Activated naive CD4-positive, alpha-beta T cell treated with anti-CD3 and anti-CD28 coated beads, Interleukin-2, amount 50 U/mL, for 24 hours (primary cell): ENCODE data around the gene GAL3ST2.
"Not testable (repeated sequence)": the region's sequence is repeated elsewhere in the genome, so short reads cannot be mapped to it uniquely, and the experiment has no call there.

ENCODE experiments used
- H3K27ac Mint-ChIP-seq: one replicate; pipeline ENCODE4 v1.8.0; 2021; ENCODE audit warnings: mild to moderate bottlenecking, mixed read lengths
- H3K27me3 Mint-ChIP-seq: one replicate; pipeline ENCODE4 v1.8.0; 2021; ENCODE audit warnings: mixed read lengths
- H3K36me3 Mint-ChIP-seq: one replicate; pipeline ENCODE4 v1.8.0; 2021; ENCODE audit warnings: mixed read lengths
- H3K4me1 Mint-ChIP-seq: one replicate; pipeline ENCODE4 v1.8.0; 2021; ENCODE audit warnings: mixed read lengths
- H3K4me3 Mint-ChIP-seq: one replicate; pipeline ENCODE4 v1.8.0; 2021; ENCODE audit warnings: mild to moderate bottlenecking, mixed read lengths
- H3K9me3 Mint-ChIP-seq: one replicate; pipeline ENCODE4 v1.8.0; 2021; ENCODE audit warnings: mixed read lengths

The GAL3ST2 gene

DNA sequence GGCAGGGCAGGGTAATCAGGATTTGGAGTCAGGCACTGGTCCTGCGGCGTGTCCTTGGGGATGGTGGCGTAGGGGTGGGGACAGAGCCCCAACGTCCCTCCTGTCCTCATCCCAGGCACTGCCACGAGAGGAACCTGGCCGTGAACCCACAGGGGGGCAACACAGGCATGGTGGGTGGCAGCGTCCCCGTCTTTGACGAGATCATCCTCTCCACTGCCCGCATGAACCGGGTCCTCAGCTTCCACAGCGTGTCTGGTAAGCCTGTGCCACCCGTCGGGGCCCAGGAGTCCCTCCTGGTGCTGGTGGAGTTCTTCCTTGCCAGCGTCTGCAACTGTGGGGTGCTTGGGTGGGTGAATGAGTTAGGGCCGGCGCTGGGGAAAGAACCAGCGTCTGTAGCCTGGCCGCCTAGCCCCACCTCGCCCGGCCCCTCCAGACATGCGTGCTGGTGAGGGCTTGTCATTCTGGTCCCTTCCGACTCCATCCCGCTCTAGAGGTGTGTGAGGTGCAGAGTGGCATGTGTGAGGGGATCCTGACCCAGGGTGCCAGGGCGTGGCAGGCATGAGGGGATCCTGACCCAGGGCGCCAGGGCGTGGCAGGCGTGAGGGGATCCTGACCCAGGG is 34.2 kb upstream of the GAL3ST2 start:
- H3K9me3 Mint-ChIP-seq: no peaks in the 10 kb centered on the region
- no peaks in the 10 kb centered on the region for H3K27me3 Mint-ChIP-seq
- H3K36me3 Mint-ChIP-seq: peaks cover 12% of the 10 kb centered on the region
- no peak overlapping the region for H3K27ac Mint-ChIP-seq
- H3K4me1 Mint-ChIP-seq: peaks cover 33% of the 10 kb centered on the region
- no peak overlapping the region for H3K4me3 Mint-ChIP-seq

DNA sequence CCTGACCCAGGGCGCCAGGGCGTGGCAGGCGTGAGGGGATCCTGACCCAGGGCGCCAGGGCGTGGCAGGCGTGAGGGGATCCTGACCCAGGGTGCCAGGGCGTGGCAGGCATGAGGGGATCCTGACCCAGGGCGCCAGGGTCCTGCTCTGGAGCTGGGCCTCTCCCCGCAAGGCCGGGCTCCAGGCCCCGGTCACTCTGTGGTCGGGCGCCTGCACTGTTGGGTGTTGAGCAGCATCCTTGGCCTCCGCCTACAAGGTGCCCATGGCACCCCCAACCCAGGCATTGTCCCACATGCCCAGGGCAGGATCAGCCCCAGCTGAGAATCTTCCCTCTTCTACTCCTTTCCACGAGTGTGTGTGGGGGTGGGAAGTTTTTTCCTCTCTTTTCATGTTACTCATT is 33.6 kb upstream of the GAL3ST2 start:
- not testable (repeated sequence) for H3K27ac Mint-ChIP-seq, H3K4me3 Mint-ChIP-seq, H3K9me3 Mint-ChIP-seq, H3K27me3 Mint-ChIP-seq
- peaks cover 12% of the 10 kb centered on the region for H3K36me3 Mint-ChIP-seq
- peaks cover 28% of the 10 kb centered on the region for H3K4me1 Mint-ChIP-seq

DNA sequence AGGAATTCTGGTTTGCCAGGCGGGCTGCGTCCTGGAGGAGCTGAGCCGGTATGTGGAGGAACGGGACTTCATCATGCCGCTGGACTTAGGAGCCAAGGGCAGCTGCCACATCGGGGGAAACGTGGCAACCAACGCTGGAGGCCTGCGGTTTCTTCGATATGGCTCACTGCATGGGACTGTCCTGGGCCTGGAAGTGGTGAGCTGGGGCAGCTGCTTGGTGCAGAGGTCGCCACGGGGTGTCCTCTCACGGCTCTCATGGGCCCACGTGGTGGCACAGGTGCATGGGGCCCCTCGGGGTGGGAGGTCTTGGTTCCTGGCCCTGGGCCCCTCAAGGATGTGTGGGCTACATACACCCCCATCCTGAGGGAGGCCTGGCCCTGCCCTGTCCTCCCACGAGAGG is 33.0 kb upstream of the GAL3ST2 start:
- H3K9me3 Mint-ChIP-seq: no peaks in the 10 kb centered on the region
- peaks cover 26% of the 10 kb centered on the region for H3K4me1 Mint-ChIP-seq
- H3K4me3 Mint-ChIP-seq: no peak overlapping the region
- H3K27me3 Mint-ChIP-seq: no peaks in the 10 kb centered on the region
- no peak overlapping the region for H3K27ac Mint-ChIP-seq
- peaks cover 12% of the 10 kb centered on the region for H3K36me3 Mint-ChIP-seq

DNA sequence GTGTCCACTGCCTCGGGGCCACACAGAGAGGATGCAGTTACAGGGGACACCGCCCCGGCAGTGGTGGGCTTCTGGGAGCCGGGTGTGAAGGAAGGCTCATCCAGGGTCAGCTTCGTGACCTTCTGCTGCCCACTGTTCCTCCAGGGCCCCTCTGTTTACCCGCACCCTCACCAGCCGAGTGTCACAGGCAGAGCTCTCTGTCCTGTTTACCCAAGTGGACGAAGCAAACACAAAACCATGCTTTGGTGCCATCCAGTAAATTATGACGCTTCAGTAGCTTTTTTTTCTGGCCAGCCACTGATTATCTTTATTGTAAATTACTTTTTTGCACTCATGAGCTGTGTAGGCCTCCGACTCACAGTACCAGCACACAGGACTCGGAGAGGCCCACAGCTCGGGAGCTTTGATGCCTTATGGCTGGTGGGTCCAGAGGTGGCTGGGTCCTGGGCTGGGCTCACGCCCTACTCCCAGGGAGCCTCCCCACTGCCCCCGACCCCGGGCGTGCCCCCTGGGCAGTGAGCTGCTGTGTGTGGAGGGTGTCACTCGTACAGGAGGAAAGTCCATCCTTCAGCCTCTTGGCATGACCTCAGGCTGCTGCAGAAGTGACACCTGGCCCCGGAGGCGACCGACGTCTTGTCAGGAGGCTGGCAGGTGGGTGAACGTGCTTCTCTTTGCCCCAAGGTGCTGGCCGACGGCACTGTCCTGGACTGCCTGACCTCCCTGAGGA is 32.4 kb upstream of the GAL3ST2 start:
- no peak overlapping the region for H3K4me3 Mint-ChIP-seq
- H3K27me3 Mint-ChIP-seq: no peaks in the 10 kb centered on the region
- H3K36me3 Mint-ChIP-seq: peaks cover 12% of the 10 kb centered on the region
- H3K9me3 Mint-ChIP-seq: no peaks in the 10 kb centered on the region
- peaks cover 21% of the 10 kb centered on the region for H3K4me1 Mint-ChIP-seq
- no peak overlapping the region for H3K27ac Mint-ChIP-seq

DNA sequence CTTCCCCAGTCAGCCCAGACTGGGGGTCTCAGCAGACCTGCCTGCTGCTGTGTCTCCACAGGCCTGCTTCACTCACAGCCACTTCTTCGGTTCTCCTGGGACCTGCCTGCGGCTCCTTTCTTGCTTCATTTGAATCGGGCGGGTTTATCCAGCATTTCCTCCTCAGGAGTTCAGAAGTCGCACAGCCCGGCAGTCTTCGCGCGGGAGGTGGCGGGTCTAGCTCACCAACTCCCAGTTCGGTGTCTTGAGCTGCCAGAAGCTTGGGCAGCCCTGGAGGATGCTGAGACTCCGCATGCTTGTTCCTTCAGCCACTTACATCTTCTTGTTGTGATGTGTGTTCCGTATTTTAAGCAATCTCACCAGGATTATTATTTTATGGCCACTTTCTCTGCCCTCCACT is 31.3 kb upstream of the GAL3ST2 start:
- H3K36me3 Mint-ChIP-seq: peaks cover 15% of the 10 kb centered on the region
- no peak overlapping the region for H3K4me3 Mint-ChIP-seq
- H3K4me1 Mint-ChIP-seq: peaks cover 10% of the 10 kb centered on the region
- H3K27me3 Mint-ChIP-seq: no peaks in the 10 kb centered on the region
- no peak overlapping the region for H3K27ac Mint-ChIP-seq
- no peaks in the 10 kb centered on the region for H3K9me3 Mint-ChIP-seq

DNA sequence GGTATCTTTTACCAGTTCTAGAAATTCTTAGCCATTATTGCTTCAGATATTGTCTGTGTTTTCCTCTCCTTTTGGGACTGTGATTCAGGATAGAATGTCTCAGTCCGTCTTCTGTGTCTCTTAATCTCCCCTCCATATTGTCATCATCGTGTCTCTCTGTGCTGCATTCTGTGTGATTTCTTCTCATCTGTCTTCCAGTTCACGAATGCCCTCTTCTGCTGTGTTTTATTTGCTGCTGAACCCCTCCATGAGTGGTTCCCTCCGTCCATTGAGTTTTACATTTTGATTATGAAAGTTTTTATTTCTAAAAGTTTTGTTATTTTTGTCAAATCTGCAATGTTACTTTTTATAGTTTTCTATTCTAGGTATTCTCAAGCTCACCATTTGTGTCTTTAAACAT is 30.5 kb upstream of the GAL3ST2 start:
- Mint-ChIP-seq H3K27ac (no peak overlapping the region), H3K9me3 (no peaks in the 10 kb centered on the region), H3K4me1 (peaks cover 3% of the 10 kb centered on the region), H3K36me3 (peaks cover 15% of the 10 kb centered on the region), H3K27me3 (no peaks in the 10 kb centered on the region), H3K4me3 (no peak overlapping the region)

DNA sequence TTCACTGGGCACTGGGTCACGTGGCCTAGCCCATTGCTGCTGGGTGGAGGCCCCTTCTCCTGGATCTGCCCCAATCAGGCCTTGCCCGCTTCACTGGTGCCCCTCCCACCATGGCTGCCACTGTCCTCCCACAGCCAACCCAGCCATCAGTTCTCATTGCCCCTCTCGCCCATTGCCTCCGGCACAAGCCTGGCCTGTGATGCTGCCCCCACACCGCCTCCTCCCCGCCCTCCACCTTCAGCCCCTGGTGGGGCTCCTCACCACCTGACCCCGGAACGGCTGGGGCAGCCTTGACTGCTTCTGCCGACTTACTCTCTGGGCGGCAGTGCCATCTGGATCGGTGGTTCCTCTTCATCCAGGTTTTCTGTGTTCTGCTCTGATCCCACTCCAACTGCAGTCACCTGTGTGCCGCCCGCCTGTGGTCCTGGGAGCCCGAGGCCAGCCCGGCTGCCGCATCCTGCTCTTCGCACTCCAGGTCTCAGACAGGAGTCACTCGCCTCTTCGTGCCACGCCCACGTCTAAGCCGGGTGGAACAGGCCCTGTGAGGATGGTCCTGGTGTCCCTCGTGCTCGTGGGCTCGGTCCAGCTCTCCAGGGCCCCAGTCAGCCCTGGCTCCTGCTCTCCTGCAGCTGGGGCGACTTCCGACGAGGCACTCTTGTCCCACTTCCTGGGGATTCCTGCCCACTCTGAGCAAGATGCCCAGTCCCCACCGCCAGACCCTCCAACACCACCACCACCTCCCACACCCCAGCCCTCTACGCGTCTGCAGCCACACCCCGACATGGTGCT is 28.0 kb upstream of the GAL3ST2 start:
- Mint-ChIP-seq H3K36me3 (peaks cover 15% of the 10 kb centered on the region), H3K27ac (no peak overlapping the region), H3K27me3 (no peaks in the 10 kb centered on the region), H3K4me3 (no peak overlapping the region), H3K4me1 (no peaks in the 10 kb centered on the region), H3K9me3 (no peaks in the 10 kb centered on the region)

DNA sequence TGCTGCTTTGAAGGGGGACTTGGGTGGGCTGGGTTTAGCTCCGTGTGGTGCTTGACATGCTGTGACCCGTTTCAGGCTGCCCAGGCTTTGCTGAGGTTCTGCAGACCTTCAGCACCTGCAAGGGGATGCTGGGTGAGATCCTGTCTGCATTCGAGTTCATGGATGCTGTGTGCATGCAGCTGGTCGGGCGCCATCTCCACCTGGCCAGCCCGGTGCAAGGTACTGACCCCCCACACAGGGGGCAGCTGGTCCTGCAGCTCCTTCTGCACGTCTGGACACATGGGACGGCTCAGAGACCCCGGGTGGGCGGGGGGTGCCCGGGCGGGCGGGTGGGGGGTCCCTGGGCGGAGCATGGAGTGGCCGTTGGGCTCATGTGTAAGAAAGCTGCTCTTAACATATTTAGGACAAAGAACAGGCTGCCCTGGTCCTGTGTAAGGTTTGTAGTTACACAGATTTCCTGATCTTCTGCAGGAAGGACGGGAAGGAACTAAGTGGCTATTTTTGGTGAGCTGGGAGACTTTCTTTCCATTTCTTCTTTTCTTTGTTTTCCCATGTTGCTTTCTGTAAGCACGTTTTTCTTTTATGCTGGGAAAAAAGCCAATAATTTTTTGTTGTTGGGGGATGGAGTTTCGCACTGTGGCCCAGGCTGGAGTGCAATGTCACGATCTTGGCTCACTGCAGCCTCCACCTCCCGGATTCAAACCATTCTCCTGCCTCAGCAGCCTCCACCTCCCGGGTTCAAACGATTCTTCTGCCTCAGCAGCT is 26.4 kb upstream of the GAL3ST2 start:
- H3K36me3 Mint-ChIP-seq: peaks cover 16% of the 10 kb centered on the region
- no peaks in the 10 kb centered on the region for H3K9me3 Mint-ChIP-seq
- no peak overlapping the region for H3K27ac Mint-ChIP-seq
- no peaks in the 10 kb centered on the region for H3K4me1 Mint-ChIP-seq
- H3K4me3 Mint-ChIP-seq: no peak overlapping the region
- H3K27me3 Mint-ChIP-seq: no peaks in the 10 kb centered on the region

DNA sequence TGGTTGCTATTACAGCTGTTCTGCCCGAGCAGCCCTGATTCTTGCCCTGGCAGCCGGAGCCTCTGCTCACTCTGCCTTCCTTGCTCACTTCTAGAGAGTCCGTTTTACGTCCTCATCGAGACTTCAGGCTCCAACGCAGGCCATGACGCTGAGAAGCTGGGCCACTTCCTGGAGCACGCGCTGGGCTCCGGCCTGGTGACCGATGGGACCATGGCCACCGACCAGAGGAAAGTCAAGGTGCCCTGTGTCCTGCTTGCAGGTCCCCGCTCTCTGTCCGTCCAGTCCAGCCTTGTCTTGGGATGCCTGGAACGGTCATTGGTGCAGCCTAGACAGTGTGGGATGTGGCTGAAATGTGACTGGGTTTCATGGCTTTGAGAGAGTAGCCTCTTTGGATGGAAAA is 25.5 kb upstream of the GAL3ST2 start:
- Mint-ChIP-seq H3K4me1 (no peaks in the 10 kb centered on the region), H3K4me3 (no peak overlapping the region), H3K36me3 (peaks cover 7% of the 10 kb centered on the region), H3K9me3 (no peaks in the 10 kb centered on the region), H3K27ac (no peak overlapping the region), H3K27me3 (no peaks in the 10 kb centered on the region)

DNA sequence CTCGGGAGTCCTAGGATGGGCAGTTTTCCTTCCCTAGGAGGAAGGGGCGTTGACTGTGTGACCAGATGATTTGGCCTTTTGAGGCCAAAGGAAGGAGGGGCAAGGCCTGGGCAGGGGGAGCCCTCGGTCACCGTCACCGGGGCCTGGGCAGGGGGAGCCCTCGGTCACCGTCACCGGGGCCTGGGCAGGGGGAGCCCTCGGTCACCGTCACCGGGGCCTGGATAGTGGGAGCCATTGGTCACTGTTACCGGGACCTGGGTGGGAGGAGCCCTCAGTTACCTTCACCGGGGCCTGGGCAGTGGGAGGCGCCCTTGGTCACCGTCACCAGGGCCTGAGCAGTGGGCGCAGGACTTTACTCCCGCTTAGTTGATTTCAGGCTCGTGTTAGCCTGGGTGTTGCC is 24.8 kb upstream of the GAL3ST2 start:
- no peak overlapping the region for H3K27ac Mint-ChIP-seq
- H3K36me3 Mint-ChIP-seq: peaks cover 6% of the 10 kb centered on the region
- H3K9me3 Mint-ChIP-seq: no peaks in the 10 kb centered on the region
- no peaks in the 10 kb centered on the region for H3K27me3 Mint-ChIP-seq
- no peak overlapping the region for H3K4me3 Mint-ChIP-seq
- H3K4me1 Mint-ChIP-seq: no peaks in the 10 kb centered on the region

DNA sequence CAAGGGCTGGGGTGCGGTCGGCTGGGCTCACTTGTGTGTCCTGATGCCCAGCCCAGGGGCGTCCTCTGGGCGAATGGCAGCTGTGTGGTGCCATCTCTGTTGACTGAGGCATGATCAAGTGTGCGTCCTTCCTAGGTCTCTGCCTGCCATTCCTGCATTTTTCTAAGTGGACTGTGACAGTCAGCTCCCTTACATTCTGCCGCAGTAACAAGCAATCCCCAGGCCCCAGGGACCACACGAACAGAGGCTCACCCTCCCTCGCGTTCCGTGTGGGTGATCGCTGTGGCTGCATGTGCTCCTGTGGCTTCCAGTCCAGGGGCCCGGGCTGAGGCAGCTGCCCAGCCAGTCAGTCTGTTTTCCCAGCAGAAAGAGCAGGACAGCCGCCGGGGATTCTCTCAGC is 24.4 kb upstream of the GAL3ST2 start:
- no peaks in the 10 kb centered on the region for H3K9me3 Mint-ChIP-seq
- H3K4me3 Mint-ChIP-seq: no peak overlapping the region
- H3K36me3 Mint-ChIP-seq: peaks cover 4% of the 10 kb centered on the region
- H3K27me3 Mint-ChIP-seq: no peaks in the 10 kb centered on the region
- H3K27ac Mint-ChIP-seq: no peak overlapping the region
- no peaks in the 10 kb centered on the region for H3K4me1 Mint-ChIP-seq

DNA sequence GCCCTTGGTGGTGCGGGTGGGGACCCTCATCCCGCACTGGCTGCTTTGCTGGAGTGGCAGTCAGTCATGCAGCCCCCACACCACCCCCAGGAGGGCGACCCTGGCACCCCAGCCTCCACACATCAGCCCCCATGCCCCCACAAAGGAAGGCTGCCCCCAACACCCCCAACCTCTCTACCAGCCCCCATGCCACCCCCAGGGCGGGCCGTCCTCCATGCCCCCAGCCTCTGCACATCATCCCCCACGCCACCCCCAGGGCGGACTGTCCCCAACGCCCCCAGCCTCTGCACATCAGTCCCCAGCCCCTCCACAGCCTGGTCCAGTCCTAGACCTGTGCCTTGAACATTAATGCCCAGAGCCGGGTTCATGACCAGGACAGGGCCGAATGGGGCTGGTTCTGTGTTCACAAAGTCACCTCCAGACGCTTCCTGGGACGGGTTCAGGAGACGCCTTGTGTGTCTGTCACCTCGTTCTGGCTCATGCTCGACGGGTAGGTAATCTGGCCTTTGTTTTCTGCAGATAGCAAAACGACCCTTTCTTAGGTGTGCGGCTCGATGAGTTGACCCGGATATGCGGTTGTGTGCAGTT is 23.8 kb upstream of the GAL3ST2 start:
- Mint-ChIP-seq H3K27ac (no peak overlapping the region), H3K4me3 (no peak overlapping the region), H3K9me3 (no peaks in the 10 kb centered on the region), H3K27me3 (no peaks in the 10 kb centered on the region), H3K4me1 (no peaks in the 10 kb centered on the region), H3K36me3 (peaks cover 4% of the 10 kb centered on the region)

DNA sequence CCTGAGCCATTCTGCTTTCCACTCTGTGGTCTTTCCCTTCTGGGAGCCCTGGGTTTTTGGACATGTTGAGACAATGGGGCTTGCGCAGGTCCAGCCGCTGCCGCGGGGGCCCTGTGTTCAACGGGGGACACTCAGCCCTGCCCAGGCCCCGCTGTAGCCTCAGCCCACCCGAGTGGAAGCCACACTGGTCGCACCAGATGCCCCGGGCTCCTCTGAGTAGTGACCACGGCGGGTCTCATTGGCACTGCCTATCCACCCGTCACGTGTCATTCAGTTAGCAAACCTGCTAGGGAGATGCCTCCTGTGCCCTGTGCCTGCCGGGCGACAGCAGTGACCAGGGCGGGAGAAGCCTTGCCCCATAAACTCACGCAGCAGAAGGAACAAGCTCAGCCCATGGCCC is 23.1 kb upstream of the GAL3ST2 start:
- H3K27ac Mint-ChIP-seq: no peak overlapping the region
- H3K27me3 Mint-ChIP-seq: no peaks in the 10 kb centered on the region
- peaks cover 6% of the 10 kb centered on the region for H3K36me3 Mint-ChIP-seq
- H3K4me3 Mint-ChIP-seq: no peak overlapping the region
- H3K4me1 Mint-ChIP-seq: no peaks in the 10 kb centered on the region
- no peaks in the 10 kb centered on the region for H3K9me3 Mint-ChIP-seq

DNA sequence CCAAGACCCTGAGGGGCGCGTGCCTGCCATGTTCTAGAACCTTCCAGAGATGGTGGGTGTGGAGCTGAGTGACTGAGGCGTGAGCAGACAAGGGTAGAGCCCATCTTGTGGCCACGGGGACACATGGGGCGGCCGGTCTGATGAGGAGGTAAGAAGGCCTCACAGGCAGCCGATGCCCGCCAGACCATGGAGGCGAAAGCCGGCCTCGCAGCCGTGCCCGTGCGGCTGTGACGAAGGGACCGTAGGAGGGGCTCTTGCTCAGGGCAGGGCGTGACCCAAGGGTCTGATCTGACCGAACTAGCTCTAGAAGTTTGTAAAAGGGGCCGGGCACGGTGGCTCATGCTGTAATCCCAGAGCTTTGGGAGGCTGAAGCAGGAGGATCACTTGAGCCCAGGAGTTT is 22.6 kb upstream of the GAL3ST2 start:
- no peaks in the 10 kb centered on the region for H3K9me3 Mint-ChIP-seq
- peaks cover 6% of the 10 kb centered on the region for H3K36me3 Mint-ChIP-seq
- no peaks in the 10 kb centered on the region for H3K4me1 Mint-ChIP-seq
- H3K27ac Mint-ChIP-seq: no peak overlapping the region
- H3K27me3 Mint-ChIP-seq: no peaks in the 10 kb centered on the region
- H3K4me3 Mint-ChIP-seq: no peak overlapping the region

DNA sequence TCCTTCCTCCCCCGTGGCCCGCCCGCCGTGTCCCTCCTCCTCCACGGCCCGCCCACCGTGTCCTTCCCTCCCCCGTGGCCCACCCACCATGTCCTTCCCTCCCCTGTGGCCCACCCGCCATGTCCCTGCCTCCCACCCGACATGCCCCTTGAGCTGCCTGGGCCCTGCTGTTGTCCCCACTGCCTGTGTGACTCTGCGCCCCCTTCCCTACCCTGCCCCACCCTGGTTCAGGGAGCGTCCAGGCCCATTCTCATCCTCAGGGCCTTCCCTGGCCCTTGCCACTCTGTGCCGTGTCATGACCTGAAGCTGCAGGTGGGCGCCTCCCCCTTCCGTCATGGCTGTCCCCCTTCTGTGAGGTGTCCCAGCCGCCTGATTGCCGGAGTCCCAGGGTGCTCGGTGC is 21.5 kb upstream of the GAL3ST2 start:
- no peaks in the 10 kb centered on the region for H3K4me1 Mint-ChIP-seq
- no peaks in the 10 kb centered on the region for H3K27me3 Mint-ChIP-seq
- H3K9me3 Mint-ChIP-seq: no peaks in the 10 kb centered on the region
- no peak overlapping the region for H3K4me3 Mint-ChIP-seq
- H3K27ac Mint-ChIP-seq: no peak overlapping the region
- H3K36me3 Mint-ChIP-seq: peaks cover 9% of the 10 kb centered on the region
